Naive thymus-derived CD4-positive, alpha-beta T cell (primary cell): ENCODE results near the gene ALPP. TPM values are rescaled to one million over a fixed set of nuclear protein-coding genes. Genes with fewer than 3 reads are reported as not detected.
"Not testable (repeated sequence)": the region's sequence is repeated elsewhere in the genome, so short reads cannot be mapped to it uniquely, and the experiment has no call there.

Experiments
- ATAC-seq: fragments of 150-1000 bp; cut with Tn5 transposase; 2 replicates; pipeline ENCODE4 v1.10.0; 2021; ENCODE audit warnings: mild to moderate bottlenecking, moderate library complexity
- CTCF ChIA-PET: fragments of 350-600 bp; sonication (Branson Sonifier 250); formaldehyde crosslinking; loops from one replicate; lab custom pipeline; 2021; ENCODE audit warnings: antibody characterized with exemption; lab: Charles Lee
- POLR2A ChIA-PET: fragments of 350-600 bp; sonication (Branson Sonifier 250); formaldehyde crosslinking; loops from one replicate; lab custom pipeline; 2021; ENCODE audit warnings: antibody characterized with exemption, inconsistent platforms; lab: Charles Lee
- DNase-seq, 9 donors: peaks; one replicate each; pipeline versions ENCODE4 v3.0.0 to v3.0.0-alpha.2; 2020 to 2022; ENCODE audit warnings: mixed read lengths in 1 of 9
- H3K27ac ChIP-seq: one replicate; pipeline ENCODE4 v1.7.0; 2013; ENCODE audit warnings: mild to moderate bottlenecking, low read depth, low read length, moderate library complexity
- H3K27me3 ChIP-seq, 2 donors: one replicate each; pipeline ENCODE4 v1.7.0; 2013; ENCODE audit warnings: low read length in 2 of 2, mild to moderate bottlenecking in 2 of 2, moderate library complexity in 2 of 2; ENCODE audit not compliant: control insufficient read depth in 2 of 2, insufficient read depth in 2 of 2
- H3K36me3 ChIP-seq, 3 experiments: 1 replicate in 2 of 3; 2 replicates in 1 of 3; pipeline ENCODE4 v1.7.0; 2013; ENCODE audit warnings: low read length in 3 of 3, mild to moderate bottlenecking in 3 of 3, moderate library complexity in 1 of 3; ENCODE audit not compliant: insufficient read depth in 3 of 3, control insufficient read depth in 2 of 3
- H3K4me1 ChIP-seq, 2 donors: one replicate each; pipeline ENCODE4 v1.7.0; 2013; ENCODE audit warnings: low read length in 2 of 2, mild to moderate bottlenecking in 2 of 2, moderate library complexity in 1 of 2; ENCODE audit not compliant: control insufficient read depth in 2 of 2, insufficient read depth in 2 of 2
- H3K4me3 ChIP-seq: 2 replicates; pipeline ENCODE4 v1.7.0; 2013; ENCODE audit warnings: mild to moderate bottlenecking, low read length
- H3K9me3 ChIP-seq, 3 experiments: 1 replicate in 2 of 3; 2 replicates in 1 of 3; pipeline ENCODE4 v1.7.0; 2013; ENCODE audit warnings: low read length in 3 of 3; ENCODE audit not compliant: control insufficient read depth in 2 of 3
- H3K27ac Mint-ChIP-seq, 9 donors: one replicate each; pipeline ENCODE4 v1.8.0; 2020 to 2022; ENCODE audit warnings: mixed read lengths in 9 of 9, mild to moderate bottlenecking in 8 of 9, moderate library complexity in 5 of 9, inconsistent platforms in 2 of 9
- H3K27me3 Mint-ChIP-seq, 5 donors: one replicate each; pipeline ENCODE4 v1.8.0; 2021 to 2022; ENCODE audit warnings: mixed read lengths in 5 of 5, mild to moderate bottlenecking in 1 of 5
- H3K36me3 Mint-ChIP-seq, 5 donors: one replicate each; pipeline ENCODE4 v1.8.0; 2020 to 2022; ENCODE audit warnings: mixed read lengths in 5 of 5, mild to moderate bottlenecking in 3 of 5, inconsistent platforms in 1 of 5
- H3K4me1 Mint-ChIP-seq, 7 donors: one replicate each; pipeline ENCODE4 v1.8.0; 2020 to 2022; ENCODE audit warnings: mixed read lengths in 7 of 7, mild to moderate bottlenecking in 3 of 7, inconsistent platforms in 1 of 7
- H3K4me3 Mint-ChIP-seq, 10 donors: one replicate each; pipeline ENCODE4 v1.8.0; 2020 to 2022; ENCODE audit warnings: mild to moderate bottlenecking in 10 of 10, mixed read lengths in 10 of 10, moderate library complexity in 6 of 10, inconsistent platforms in 2 of 10
- H3K9me3 Mint-ChIP-seq, 11 donors: one replicate each; pipeline ENCODE4 v1.8.0; 2020 to 2022; ENCODE audit warnings: mixed read lengths in 11 of 11, mild to moderate bottlenecking in 4 of 11, inconsistent platforms in 1 of 11, moderate library complexity in 1 of 11
- intact Hi-C, 2 donors: fragments of 100-400 bp; cut with micrococcal nuclease; formaldehyde crosslinking; loops; one replicate each; pipeline ENCODE4 v1.15.1; 2023
- polyA plus RNA-seq, 2 donors: library from polyadenylated mRNA; unstranded; fragments of 300-500 nt; fragmentation: Illumina TruSeq; gene quantifications; one replicate each; pipeline ENCODE4 v1.2.3, GENCODE V29; 2021
- total RNA-seq, 6 experiments: library from RNA in 5 of 6; stranded (reverse) in 5 of 6; gene quantifications; 1 replicate in 5 of 6; 2 replicates in 1 of 6; pipeline ENCODE4 v1.2.3 and lab custom pipeline; 2021 to 2026

Gene ALPP
- total and polyA plus RNA-seq, 7 experiments from 2014 or later, result 0.24 TPM; not detected in 5

DNA sequence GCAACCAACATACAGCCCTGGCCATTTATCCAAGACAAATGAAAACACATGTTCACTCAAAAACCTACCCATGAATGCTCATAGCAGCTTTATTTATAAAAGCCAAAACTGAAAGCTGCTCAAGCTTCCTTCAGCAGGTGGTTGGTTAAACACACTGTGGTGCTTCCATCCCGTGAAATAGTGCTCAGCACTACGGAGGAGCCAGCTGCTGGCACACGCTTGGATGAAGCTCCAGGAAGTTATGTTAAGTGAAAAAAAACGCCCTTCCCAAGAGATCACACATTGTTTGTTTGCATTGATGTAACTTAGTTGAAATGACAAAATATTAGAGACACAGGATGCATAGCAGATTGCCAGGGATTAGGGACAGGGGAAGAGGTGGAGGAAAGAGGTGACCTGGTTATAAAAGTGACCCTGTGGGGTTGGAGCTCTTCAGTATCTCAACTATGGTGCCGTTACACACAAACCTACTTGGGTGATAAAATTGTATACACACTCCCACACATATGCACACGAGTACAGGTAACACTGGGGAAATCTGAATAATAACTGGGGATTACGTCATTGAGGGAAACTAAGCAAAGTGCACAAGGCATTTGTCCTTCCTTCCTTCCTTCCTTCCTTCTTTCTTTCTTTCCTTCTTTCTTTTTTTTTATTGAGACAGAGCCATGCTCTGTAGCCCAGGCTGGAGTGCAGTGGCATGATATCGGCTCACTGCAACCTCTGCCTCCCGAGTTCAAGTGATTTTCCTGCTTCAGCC, 21.9 kb downstream of the ALPP start:
- DNase-seq, result no peak
- H3K27me3 Mint-ChIP-seq, result peaks cover 0 to 22% (median 13%) of the 10 kb centered on the region in 5 donors
- no peaks in the 10 kb centered on the region for H3K27me3 ChIP-seq
- CTCF ChIA-PET, result no interaction called here
- H3K27ac ChIP-seq, result no peak overlapping the region
- no peak overlapping the region for H3K4me3 Mint-ChIP-seq
- no peaks in the 10 kb centered on the region for H3K9me3 ChIP-seq
- H3K36me3 ChIP-seq, result no peaks in the 10 kb centered on the region
- H3K9me3 Mint-ChIP-seq, result no peaks in the 10 kb centered on the region
- no peaks in the 10 kb centered on the region for H3K4me1 ChIP-seq
- H3K4me3 ChIP-seq, result no peak overlapping the region
- intact Hi-C loops, result no loop called here
- ATAC-seq, result no peak
- H3K27ac Mint-ChIP-seq, result no peak overlapping the region
- no peaks in the 10 kb centered on the region for H3K36me3 Mint-ChIP-seq
- POLR2A ChIA-PET, result no interaction called here
- no peaks in the 10 kb centered on the region for H3K4me1 Mint-ChIP-seq

DNA sequence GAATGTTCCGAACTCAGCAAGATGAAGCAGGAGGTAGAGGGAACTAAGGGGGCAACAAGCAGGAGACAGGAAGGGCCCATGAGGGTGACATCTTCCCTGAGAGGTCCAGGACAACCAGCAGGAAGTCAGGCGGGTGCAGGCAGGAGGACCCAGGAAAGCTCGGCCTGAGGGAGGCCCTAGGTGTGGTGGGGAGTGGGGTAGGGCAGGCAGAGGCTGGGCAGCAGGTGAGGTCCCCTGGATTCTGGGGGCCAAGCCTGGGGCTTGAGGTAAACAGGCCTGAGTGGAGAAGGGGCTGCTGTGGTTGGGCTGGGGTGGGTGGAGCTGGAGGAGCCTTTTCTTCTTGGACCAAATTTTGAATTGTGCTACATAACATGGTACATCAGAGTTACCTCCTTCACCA, 24.0 kb downstream of the ALPP start:
- Histone ChIP-seq H3K27ac (no peak overlapping the region), H3K27me3 (no peaks in the 10 kb centered on the region), H3K9me3 (no peaks in the 10 kb centered on the region), H3K36me3 (no peaks in the 10 kb centered on the region), H3K4me1 (no peaks in the 10 kb centered on the region), H3K4me3 (no peak overlapping the region)
- Mint-ChIP-seq H3K9me3 (no peaks in the 10 kb centered on the region), H3K27ac (no peak overlapping the region), H3K27me3 (peaks cover 0 to 14% (median 7%) of the 10 kb centered on the region in 5 donors), H3K36me3 (no peaks in the 10 kb centered on the region), H3K4me1 (no peaks in the 10 kb centered on the region), H3K4me3 (no peak overlapping the region)
- no peak for ATAC-seq
- CTCF ChIA-PET, result no interaction called here
- POLR2A ChIA-PET, result no interaction called here
- intact Hi-C loops, result no loop called here
- DNase-seq, result no peak

DNA sequence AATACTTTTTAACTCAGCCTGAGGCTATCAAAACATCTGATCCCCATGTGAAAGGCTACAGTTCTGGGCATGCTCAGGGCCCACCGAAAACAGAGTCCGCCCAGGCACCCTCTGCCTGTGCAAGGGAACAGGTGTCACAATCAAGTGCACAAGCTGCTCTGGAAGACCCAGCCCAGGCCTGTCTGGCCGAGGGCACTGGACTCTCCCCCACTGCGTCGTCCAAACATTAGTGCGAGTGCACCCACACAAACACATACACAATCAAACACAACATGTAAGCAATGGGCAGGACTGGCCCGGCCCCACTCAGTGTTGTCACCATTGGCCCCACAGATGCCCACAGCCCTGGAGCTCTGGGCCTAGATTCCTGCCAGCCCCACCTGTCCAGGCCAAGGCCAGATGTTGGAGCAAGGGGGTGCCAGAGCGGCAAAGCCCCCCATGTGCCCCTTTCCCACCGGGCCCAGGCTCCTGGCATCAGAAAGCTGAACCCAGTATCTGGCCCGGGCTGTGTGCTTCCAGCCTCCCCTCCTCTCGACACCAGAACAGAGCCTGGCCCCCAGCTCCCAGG, 27.5 kb downstream of the ALPP start:
- ChIA-PET POLR2A (no interaction called here), CTCF (no interaction called here)
- ATAC-seq (no peak), DNase-seq (no peak)
- intact Hi-C loops, result no loop called here
- Histone ChIP-seq H3K9me3 (no peaks in the 10 kb centered on the region), H3K27me3 (no peaks in the 10 kb centered on the region), H3K4me3 (no peak overlapping the region), H3K4me1 (no peaks in the 10 kb centered on the region), H3K36me3 (no peaks in the 10 kb centered on the region), H3K27ac (no peak overlapping the region)
- Mint-ChIP-seq H3K36me3 (no peaks in the 10 kb centered on the region), H3K9me3 (no peaks in the 10 kb centered on the region), H3K4me3 (no peak overlapping the region), H3K27me3 (peaks cover 0 to 13% (median 6%) of the 10 kb centered on the region in 5 donors), H3K27ac (no peak overlapping the region), H3K4me1 (no peaks in the 10 kb centered on the region)

DNA sequence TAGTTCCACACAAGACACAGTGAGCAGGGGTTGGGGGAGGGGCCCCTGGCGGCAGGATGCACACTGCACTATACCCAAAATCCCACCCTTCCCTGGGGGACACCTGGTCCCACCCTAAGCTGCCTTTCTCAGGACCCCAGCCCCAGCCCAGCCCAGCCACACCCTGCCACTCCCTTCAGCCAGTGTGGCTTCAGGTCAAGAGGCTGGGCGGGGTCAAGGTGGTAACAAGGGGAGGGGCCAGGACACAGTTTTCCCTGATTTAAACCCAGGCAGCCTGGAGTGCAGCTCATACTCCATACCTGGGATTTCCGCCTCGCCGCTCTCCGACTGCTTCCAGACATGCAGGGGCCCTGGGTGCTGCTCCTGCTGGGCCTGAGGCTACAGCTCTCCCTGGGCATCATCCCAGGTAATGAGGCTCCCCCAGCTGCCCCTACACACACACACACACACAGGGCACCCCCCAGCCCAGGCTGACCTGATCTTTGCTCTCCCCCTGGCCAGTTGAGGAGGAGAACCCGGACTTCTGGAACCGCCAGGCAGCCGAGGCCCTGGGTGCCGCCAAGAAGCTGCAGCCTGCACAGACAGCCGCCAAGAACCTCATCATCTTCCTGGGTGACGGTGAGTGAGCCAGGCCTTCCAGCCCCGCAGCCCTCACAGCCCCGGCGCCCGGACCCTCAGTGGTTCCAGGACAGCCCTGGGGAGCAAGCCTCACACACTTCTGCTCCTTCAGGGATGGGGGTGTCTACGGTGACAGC, 28.2 kb downstream of the ALPP start, which contains the start of gene ALPG:
TSS of gene ALPG (plus strand) at position 289 of the 755 bp plus-strand sequence. CDS start at position 340, 51 bp downstream.
- ATAC-seq (no peak), DNase-seq (no peak)
- peaks cover 0 to 16% (median 11%) of the 10 kb centered on the region in 5 donors for H3K27me3 Mint-ChIP-seq
- no peaks in the 10 kb centered on the region for H3K4me1 Mint-ChIP-seq
- CTCF ChIA-PET, result no interaction called here
- no peaks in the 10 kb centered on the region for H3K36me3 Mint-ChIP-seq
- Histone ChIP-seq H3K4me3 (no peak within 1 kb of the TSS), H3K27me3 (no peaks in the 10 kb centered on the region), H3K36me3 (no peaks in the 10 kb centered on the region), H3K9me3 (no peaks in the 10 kb centered on the region), H3K4me1 (no peaks in the 10 kb centered on the region), H3K27ac (no peak within 1 kb of the TSS)
- POLR2A ChIA-PET, result no interaction called here
- H3K9me3 Mint-ChIP-seq, result no peaks in the 10 kb centered on the region
- intact Hi-C loops, result no loop called here
- no peak within 1 kb of the TSS for H3K27ac Mint-ChIP-seq
- H3K4me3 Mint-ChIP-seq, result no peak within 1 kb of the TSS

DNA sequence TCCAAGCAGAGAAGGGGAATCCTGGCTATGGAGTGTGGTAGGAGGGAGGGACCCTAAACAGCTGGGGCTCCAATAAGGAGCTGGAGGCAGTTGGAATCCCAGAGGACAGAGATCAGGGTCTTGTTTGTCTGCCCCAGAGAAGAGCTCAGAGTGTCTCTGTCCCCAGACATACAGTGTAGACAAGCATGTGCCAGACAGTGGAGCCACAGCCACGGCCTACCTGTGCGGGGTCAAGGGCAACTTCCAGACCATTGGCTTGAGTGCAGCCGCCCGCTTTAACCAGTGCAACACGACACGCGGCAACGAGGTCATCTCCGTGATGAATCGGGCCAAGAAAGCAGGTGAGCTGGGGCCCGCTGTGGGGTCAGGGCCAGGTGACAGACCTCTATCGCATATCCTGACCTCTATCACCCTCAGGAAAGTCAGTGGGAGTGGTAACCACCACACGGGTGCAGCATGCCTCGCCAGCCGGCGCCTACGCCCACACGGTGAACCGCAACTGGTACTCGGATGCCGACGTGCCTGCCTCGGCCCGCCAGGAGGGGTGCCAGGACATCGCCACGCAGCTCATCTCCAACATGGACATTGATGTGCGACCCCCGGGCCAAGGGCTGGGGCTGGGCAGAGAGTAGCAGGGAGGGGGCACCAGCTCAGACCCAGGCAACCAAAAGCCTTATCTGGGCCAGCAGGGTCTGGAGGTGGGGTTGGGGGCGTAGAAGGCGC, 29.0 kb downstream of the ALPP start:
- not testable (repeated sequence) for ATAC-seq, H3K4me3 ChIP-seq, H3K4me1 Mint-ChIP-seq

DNA sequence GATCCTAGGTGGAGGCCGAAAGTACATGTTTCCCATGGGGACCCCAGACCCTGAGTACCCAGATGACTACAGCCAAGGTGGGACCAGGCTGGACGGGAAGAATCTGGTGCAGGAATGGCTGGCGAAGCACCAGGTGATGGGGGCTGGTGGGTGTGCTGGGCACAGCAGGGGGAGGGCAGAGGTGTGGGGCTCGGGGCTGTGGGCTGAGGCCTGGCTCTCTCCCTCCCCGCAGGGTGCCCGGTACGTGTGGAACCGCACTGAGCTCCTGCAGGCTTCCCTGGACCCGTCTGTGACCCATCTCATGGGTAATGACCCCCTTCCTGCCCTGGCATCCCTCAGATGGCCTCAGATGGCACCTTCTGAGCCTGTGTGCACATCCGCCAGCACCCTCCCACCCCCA, 29.7 kb downstream of the ALPP start:
- H3K4me1 Mint-ChIP-seq, H3K9me3 ChIP-seq, H3K36me3 Mint-ChIP-seq, ATAC-seq, H3K9me3 Mint-ChIP-seq, POLR2A ChIA-PET, H3K36me3 ChIP-seq, H3K4me3 Mint-ChIP-seq, H3K4me3 ChIP-seq, H3K27ac ChIP-seq, DNase-seq, H3K4me1 ChIP-seq, H3K27me3 ChIP-seq, intact Hi-C loops, H3K27ac Mint-ChIP-seq, CTCF ChIA-PET: not testable (repeated sequence)
- peaks cover 1 to 25% (median 15%) of the 10 kb centered on the region in 5 donors for H3K27me3 Mint-ChIP-seq

More for the DNA sequence above, 29.0 kb downstream of the ALPP start:
- DNase-seq, H3K36me3 Mint-ChIP-seq, H3K4me3 Mint-ChIP-seq, H3K27ac ChIP-seq, POLR2A ChIA-PET, H3K27ac Mint-ChIP-seq, H3K4me1 ChIP-seq, intact Hi-C loops, CTCF ChIA-PET, H3K9me3 ChIP-seq, H3K27me3 ChIP-seq, H3K9me3 Mint-ChIP-seq, H3K36me3 ChIP-seq: not testable (repeated sequence)
- H3K27me3 Mint-ChIP-seq, result peaks cover 0 to 18% (median 15%) of the 10 kb centered on the region in 5 donors
